GM23338 (cell line): ENCODE measurements around the gene SH3D19. TPM values are rescaled to one million over a fixed set of nuclear protein-coding genes. Genes with fewer than 3 reads are reported as not detected.

Experiments used
- ATAC-seq: fragments of 200-7000 bp; cut with Tn5 transposase; 3 replicates; pipeline ENCODE4 v1.9.1; 2020
- DNase-seq: peaks from one replicate; pipeline ENCODE4 v3.0.0-alpha.2; 2015; ENCODE audit warnings: low spot score
- H2AFZ ChIP-seq: fragments of 200-600 bp; sonication (generic); 2 replicates; pipeline ENCODE4 v1.8.0; 2016; ENCODE audit warnings: antibody characterized with exemption, mild to moderate bottlenecking, moderate library complexity
- H3F3A ChIP-seq: fragments of 200-600 bp; sonication (generic); replicated peaks from 2 replicates; pipeline ENCODE4 v1.8.0; 2017; ENCODE audit warnings: antibody characterized with exemption, mixed run types, low read depth
- H3K27ac ChIP-seq: fragments of 200-600 bp; sonication (generic); 2 replicates; pipeline ENCODE4 v1.6.1; 2016; ENCODE audit warnings: low read depth
- H3K27me3 ChIP-seq: fragments of 200-600 bp; sonication (generic); 2 replicates; pipeline ENCODE4 v1.8.0; 2016; ENCODE audit warnings: mild to moderate bottlenecking, mixed run types, moderate library complexity; ENCODE audit not compliant: insufficient read depth
- H3K36me3 ChIP-seq: fragments of 200-600 bp; sonication (generic); 2 replicates; pipeline ENCODE4 v1.8.0; 2016; ENCODE audit warnings: mild to moderate bottlenecking; ENCODE audit not compliant: insufficient read depth
- H3K4me1 ChIP-seq: fragments of 200-600 bp; sonication (generic); 2 replicates; pipeline ENCODE4 v1.8.0; 2016; ENCODE audit warnings: mild to moderate bottlenecking, moderate library complexity; ENCODE audit not compliant: insufficient read depth
- H3K4me2 ChIP-seq: fragments of 200-600 bp; sonication (generic); 2 replicates; pipeline ENCODE4 v1.7.1; 2017; ENCODE audit warnings: mixed run types
- H3K4me3 ChIP-seq: fragments of 200-600 bp; sonication (generic); 2 replicates; pipeline ENCODE4 v1.6.1; 2016; ENCODE audit warnings: mixed run types
- H3K79me2 ChIP-seq: fragments of 200-600 bp; sonication (generic); replicated peaks from 2 replicates; pipeline ENCODE4 v1.8.0; 2017; ENCODE audit warnings: mild to moderate bottlenecking; ENCODE audit not compliant: insufficient read depth
- H3K9me2 ChIP-seq: fragments of 200-600 bp; sonication (generic); 2 replicates; pipeline ENCODE4 v1.8.0; 2017; ENCODE audit not compliant: insufficient read depth
- H4K20me1 ChIP-seq: fragments of 200-600 bp; sonication (generic); replicated peaks from 2 replicates; pipeline ENCODE4 v1.8.0; 2017; ENCODE audit warnings: mild to moderate bottlenecking; ENCODE audit not compliant: insufficient read depth
- H3K27ac Mint-ChIP-seq: 2 replicates; pipeline ENCODE4 v1.8.0; 2020; ENCODE audit warnings: inconsistent platforms, mild to moderate bottlenecking, moderate library complexity, mixed read lengths
- H3K27me3 Mint-ChIP-seq: 3 replicates; pipeline ENCODE4 v1.8.0; 2022; ENCODE audit warnings: low read depth, mild to moderate bottlenecking, moderate library complexity, mixed read lengths, inconsistent platforms; ENCODE audit not compliant: insufficient read depth, poor library complexity
- H3K36me3 Mint-ChIP-seq: 3 replicates; pipeline ENCODE4 v1.8.0; 2021; ENCODE audit warnings: low read depth, mild to moderate bottlenecking, inconsistent platforms, moderate library complexity, mixed read lengths
- H3K4me1 Mint-ChIP-seq: 3 replicates; pipeline ENCODE4 v1.8.0; 2020; ENCODE audit warnings: mild to moderate bottlenecking, inconsistent platforms, mixed read lengths
- H3K4me3 Mint-ChIP-seq: 3 replicates; pipeline ENCODE4 v1.8.0; 2021; ENCODE audit warnings: moderate library complexity, mild to moderate bottlenecking, inconsistent platforms, mixed read lengths
- H3K9me3 Mint-ChIP-seq: 3 replicates; pipeline ENCODE4 v1.8.0; 2020; ENCODE audit warnings: moderate library complexity, mild to moderate bottlenecking, inconsistent platforms, mixed read lengths
- CREB1 ChIP-seq: fragments of 250-450 bp; sonication (Bioruptor Pico); IDR thresholded peaks from 2 replicates; pipeline ENCODE4 v1.5.0; 2020; ENCODE audit warnings: low read depth, mild to moderate bottlenecking, moderate library complexity
- CTCF ChIP-seq, 2 experiments: fragments of 200-600 bp in 1 of 2; sonication (generic) in 1 of 2; conservative IDR thresholded peaks; 2 replicates each; pipeline versions ENCODE4 v1.5.1 to v1.6.1; 2016 to 2017; ENCODE audit warnings: antibody characterized with exemption in 2 of 2, low read depth in 2 of 2, mild to moderate bottlenecking in 2 of 2, moderate library complexity in 1 of 2
- ETS1 ChIP-seq: IDR thresholded peaks from 2 replicates; pipeline ENCODE4 v1.6.1; 2016; ENCODE audit warnings: antibody characterized with exemption
- EZH2 ChIP-seq: fragments of 200-600 bp; sonication (generic); IDR thresholded peaks from one replicate; pipeline ENCODE4 v1.8.0; 2017; ENCODE audit warnings: antibody characterized with exemption, mild to moderate bottlenecking, low read depth; ENCODE audit not compliant: unreplicated experiment
- EZH2phosphoT487 ChIP-seq: fragments of 200-600 bp; sonication (generic); IDR thresholded peaks from one replicate; pipeline ENCODE4 v1.8.1; 2018; ENCODE audit warnings: antibody characterized with exemption; ENCODE audit not compliant: unreplicated experiment
- JUNB ChIP-seq: IDR thresholded peaks from one replicate; pipeline ENCODE4 v1.6.1; 2016; ENCODE audit warnings: antibody characterized with exemption; ENCODE audit not compliant: unreplicated experiment
- NANOG ChIP-seq: IDR thresholded peaks from 2 replicates; pipeline ENCODE4 v1.6.1; 2016; ENCODE audit warnings: antibody characterized with exemption, borderline replicate concordance
- POLR2AphosphoS5 ChIP-seq: IDR thresholded peaks from 2 replicates; pipeline ENCODE4 v1.6.1; 2016; ENCODE audit warnings: antibody characterized with exemption, low read depth
- REST ChIP-seq: IDR thresholded peaks from one replicate; pipeline ENCODE4 v1.6.1; 2018; ENCODE audit warnings: antibody characterized with exemption; ENCODE audit not compliant: unreplicated experiment
- STAT1 ChIP-seq: IDR thresholded peaks from one replicate; pipeline ENCODE4 v1.6.1; 2016; ENCODE audit warnings: antibody characterized with exemption; ENCODE audit not compliant: unreplicated experiment
- ZNF114 ChIP-seq: fragments of 250-450 bp; sonication (Bioruptor Pico); IDR thresholded peaks from 2 replicates; pipeline ENCODE4 v1.5.0; 2020; ENCODE audit warnings: mild to moderate bottlenecking, moderate library complexity
- ZNF331 ChIP-seq: fragments of 250-450 bp; sonication (Bioruptor Pico); IDR thresholded peaks from 2 replicates; pipeline ENCODE4 v1.5.0; 2020; ENCODE audit warnings: low read depth, mild to moderate bottlenecking, moderate library complexity
- polyA plus RNA-seq: library from polyadenylated mRNA; unstranded; fragments of >200 nt; fragmentation: Nextera tagmentation; extraction: Ambion mirVana; gene quantifications from 2 replicates; pipeline ENCODE4 v1.2.1, GENCODE V29; 2016
- total RNA-seq: library from RNA; depleted of rRNA; stranded (reverse); fragments of >200 nt; shearing (Covaris generic); gene quantifications from 2 replicates; pipeline ENCODE4 v1.2.3, GENCODE V29; 2014

Gene SH3D19
- total and polyA plus RNA-seq, 2 experiments from 2014 or later = 25.3 to 57.4 TPM

GRCh38 chr4:151347490-151348235 lies 22.3 kb upstream of the SH3D19 start:
- no peak overlapping the region for H3K4me3 Mint-ChIP-seq
- H3F3A ChIP-seq = no peaks in the 10 kb centered on the region
- ATAC-seq = no peak
- H3K4me1 ChIP-seq = peaks cover 8% of the 10 kb centered on the region; the same call in 1 of the 2 replicates
- H3K27me3 Mint-ChIP-seq = no peaks in the 10 kb centered on the region
- no peak overlapping the region for H3K4me3 ChIP-seq
- no peak overlapping the region for H3K4me2 ChIP-seq
- H2AFZ ChIP-seq = no peak overlapping the region
- TF ChIP-seq JUNB (no peak), STAT1 (no peak), EZH2phosphoT487 (no peak), POLR2AphosphoS5 (no peak), EZH2 (no peak), ZNF331 (CRISPR knock-in tag) (no peak), CREB1 (CRISPR knock-in tag) (no peak)
- no peaks in the 10 kb centered on the region for H3K27me3 ChIP-seq
- peaks cover 9% of the 10 kb centered on the region; the same call in 2 of the 3 replicates for H3K4me1 Mint-ChIP-seq
- 0 out of 3 replicates have a peak, but pooled peaks cover under 1% of the 10 kb centered on the region for H3K36me3 Mint-ChIP-seq
- peaks cover 4% of the 10 kb centered on the region; the same call in 1 of the 2 replicates for H3K36me3 ChIP-seq
- no peaks in the 10 kb centered on the region for H4K20me1 ChIP-seq
- peaks cover 5% of the 10 kb centered on the region; the same call in 1 of the 2 replicates for H3K9me2 ChIP-seq
- no peak overlapping the region for H3K27ac Mint-ChIP-seq
- no peaks in the 10 kb centered on the region for H3K79me2 ChIP-seq
- DNase-seq = no peak
- H3K9me3 Mint-ChIP-seq = no peaks in the 10 kb centered on the region
- no peak overlapping the region for H3K27ac ChIP-seq

- no peaks in the 10 kb centered on the region for H3K9me3 Mint-ChIP-seq
- Histone ChIP-seq H4K20me1 (no peaks in the 10 kb centered on the region), H3F3A (no peaks in the 10 kb centered on the region), H3K79me2 (no peaks in the 10 kb centered on the region), H3K4me2 (no peak overlapping the region), H3K4me3 (no peak overlapping the region), H2AFZ (no peak overlapping the region), H3K9me2 (peaks cover 5% of the 10 kb centered on the region; the same call in 1 of the 2 replicates), H3K27ac (no peak overlapping the region), H3K36me3 (no peaks in the 10 kb centered on the region), H3K27me3 (no peaks in the 10 kb centered on the region), H3K4me1 (peaks cover 8% of the 10 kb centered on the region; the same call in 1 of the 2 replicates)
- ATAC-seq (no peak), DNase-seq (no peak)
- no peaks in the 10 kb centered on the region for H3K36me3 Mint-ChIP-seq
- no peak overlapping the region for H3K4me3 Mint-ChIP-seq
- peaks cover 9% of the 10 kb centered on the region; the same call in 2 of the 3 replicates for H3K4me1 Mint-ChIP-seq
- H3K27me3 Mint-ChIP-seq = peaks cover 1% of the 10 kb centered on the region
- no peak overlapping the region for H3K27ac Mint-ChIP-seq
- TF ChIP-seq POLR2AphosphoS5 (no peak), REST (no peak), ZNF331 (CRISPR knock-in tag) (no peak), EZH2 (no peak), STAT1 (no peak), CREB1 (CRISPR knock-in tag) (no peak), NANOG (no peak), ETS1 (no peak), ZNF114 (CRISPR knock-in tag) (no peak), CTCF (conservative IDR thresholded peaks at IDR 0.05; ENCODE audit: low read depth in 2 of 2) (no peak)
These were observed 19.5 kb upstream of the SH3D19 start for GRCh38 chr4:151344948-151345347.
